H1 (cell line): ENCODE measurements around the gene SPSB1. TPM values are rescaled to one million over a fixed set of nuclear protein-coding genes. Genes with fewer than 3 reads are reported as not detected.

ENCODE experiments used
- CTCF ChIA-PET: fragments of 300-600 bp; sonication (Branson Sonifier 250); formaldehyde crosslinking; loops from one replicate; lab custom pipeline; 2021; ENCODE audit not compliant: partially characterized antibody; lab: Charles Lee
- POLR2A ChIA-PET: fragments of 300-600 bp; sonication (Branson Sonifier 250); formaldehyde crosslinking; loops from one replicate; lab custom pipeline; 2021; ENCODE audit warnings: inconsistent platforms; ENCODE audit not compliant: partially characterized antibody; lab: Charles Lee
- DNase-seq, 2 experiments: peaks; one replicate each; pipeline versions ENCODE4 v3.0.0 to v3.0.0-alpha.2; 2010 to 2022; ENCODE audit warnings: low spot score in 2 of 2, low read depth in 1 of 2, mixed read lengths in 1 of 2
- FAIRE-seq: peaks from 2 replicates; lab custom pipeline; 2011; peaks lifted over from hg19 to GRCh38; lab: Jason Lieb, UNC
- H2AFZ ChIP-seq: 2 replicates; pipeline ENCODE4 v1.8.1; 2012; ENCODE audit warnings: low read length, inconsistent platforms
- H2AK5ac ChIP-seq: 2 replicates; pipeline ENCODE4 v1.6.1; 2013; ENCODE audit warnings: low read depth, low read length
- H2BK120ac ChIP-seq: replicated peaks from 2 replicates; pipeline ENCODE3; 2013; ENCODE audit warnings: low read depth, low read length, inconsistent platforms
- H2BK12ac ChIP-seq: 2 replicates; pipeline ENCODE4 v1.6.1; 2013; ENCODE audit warnings: low read depth, low read length
- H2BK15ac ChIP-seq: 2 replicates; pipeline ENCODE4 v1.6.1; 2013; ENCODE audit warnings: low read length
- H2BK20ac ChIP-seq: 2 replicates; pipeline ENCODE4 v1.6.1; 2013; ENCODE audit warnings: low read length
- H2BK5ac ChIP-seq: 2 replicates; pipeline ENCODE4 v1.6.1; 2013; ENCODE audit warnings: low read depth, low read length
- H3K14ac ChIP-seq: 2 replicates; pipeline ENCODE4 v1.6.1; 2013; ENCODE audit warnings: inconsistent platforms; ENCODE audit not compliant: insufficient read length
- H3K18ac ChIP-seq: 2 replicates; pipeline ENCODE4 v1.6.1; 2013; ENCODE audit warnings: low read length; ENCODE audit errors: extremely low read depth
- H3K23ac ChIP-seq: 2 replicates; pipeline ENCODE4 v1.6.1; 2013; ENCODE audit warnings: inconsistent platforms; ENCODE audit not compliant: insufficient read length
- H3K23me2 ChIP-seq: 2 replicates; pipeline ENCODE4 v1.6.1; 2013; ENCODE audit warnings: low read depth, low read length
- H3K27ac ChIP-seq: 2 replicates; pipeline ENCODE4 v1.6.1; 2011; ENCODE audit warnings: low read depth, low read length, inconsistent platforms
- H3K27me3 ChIP-seq, 4 experiments: replicated peaks in 1 of 4; 1 replicate in 1 of 4; 2 replicates in 3 of 4; pipeline versions ENCODE4 v1.6.1 to v1.8.1; 2011 to 2013; ENCODE audit warnings: low read length in 3 of 4, mild to moderate bottlenecking in 3 of 4, inconsistent platforms in 2 of 4, mixed read lengths in 2 of 4, moderate library complexity in 1 of 4; ENCODE audit not compliant: control insufficient read depth in 3 of 4, insufficient read depth in 3 of 4; ENCODE audit errors: extremely low read depth in 1 of 4
- H3K36me3 ChIP-seq, 4 experiments: 2 replicates each; pipeline versions ENCODE4 v1.6.1 to v1.8.1; 2011 to 2013; ENCODE audit warnings: mild to moderate bottlenecking in 4 of 4, low read length in 3 of 4, moderate library complexity in 2 of 4, control low read depth in 1 of 4, inconsistent platforms in 1 of 4; ENCODE audit not compliant: insufficient read depth in 4 of 4, control insufficient read depth in 2 of 4
- H3K4ac ChIP-seq: replicated peaks from 2 replicates; pipeline ENCODE3; 2013; ENCODE audit warnings: low read length, low read depth, mixed read lengths, inconsistent platforms; ENCODE audit not compliant: insufficient read length
- H3K4me1 ChIP-seq, 4 experiments: replicated peaks in 1 of 4; 1 replicate in 1 of 4; 2 replicates in 3 of 4; pipeline versions ENCODE4 v1.6.1 to v1.8.1; 2011 to 2013; ENCODE audit warnings: low read length in 3 of 4, inconsistent platforms in 2 of 4, mixed read lengths in 1 of 4; ENCODE audit not compliant: insufficient read depth in 4 of 4, control insufficient read depth in 3 of 4
- H3K4me2 ChIP-seq, 2 experiments: 2 replicates each; pipeline versions ENCODE4 v1.6.1 to v1.8.1; 2011 to 2013; ENCODE audit warnings: low read depth in 2 of 2, low read length in 2 of 2, control low read depth in 1 of 2, inconsistent platforms in 1 of 2, mild to moderate bottlenecking in 1 of 2; ENCODE audit not compliant: insufficient read depth in 1 of 2
- H3K4me3 ChIP-seq, 4 experiments: fragments of 200-600, 300-600 bp in 1 of 4; sonication (generic), shearing (Covaris generic), sonication (Bioruptor Twin) in 1 of 4; 2 replicates each; pipeline versions ENCODE4 v1.5.1 to v1.8.1; 2011 to 2016; ENCODE audit warnings: low read length in 4 of 4, low read depth in 3 of 4, control low read depth in 2 of 4, inconsistent platforms in 2 of 4, mild to moderate bottlenecking in 2 of 4, mixed read lengths in 1 of 4, moderate library complexity in 1 of 4; ENCODE audit not compliant: insufficient read depth in 2 of 4; ENCODE audit errors: extremely low read depth in 1 of 4
- H3K56ac ChIP-seq: replicated peaks from 2 replicates; pipeline ENCODE3; 2013; ENCODE audit warnings: low read depth, mild to moderate bottlenecking, mixed read lengths, low read length, inconsistent platforms; ENCODE audit not compliant: insufficient read length
- H3K79me1 ChIP-seq: 2 replicates; pipeline ENCODE4 v1.6.1; 2013; ENCODE audit warnings: low read depth, low read length, control low read depth
- H3K79me2 ChIP-seq, 2 experiments: 2 replicates each; pipeline versions ENCODE4 v1.6.1 to v1.8.1; 2012 to 2013; ENCODE audit warnings: low read length in 2 of 2, mild to moderate bottlenecking in 2 of 2, inconsistent platforms in 1 of 2; ENCODE audit not compliant: insufficient read depth in 2 of 2, control insufficient read depth in 1 of 2
- H3K9ac ChIP-seq, 4 experiments: replicated peaks in 1 of 4; 1 replicate in 1 of 4; 2 replicates in 3 of 4; pipeline versions ENCODE4 v1.6.1 to v1.8.1; 2011 to 2013; ENCODE audit warnings: low read depth in 3 of 4, low read length in 3 of 4, control low read depth in 2 of 4, mild to moderate bottlenecking in 2 of 4, moderate library complexity in 2 of 4, inconsistent platforms in 1 of 4; ENCODE audit errors: extremely low read depth in 1 of 4
- H3K9me3 ChIP-seq, 2 experiments: 2 replicates each; pipeline versions ENCODE4 v1.6.1 to v1.8.1; 2012 to 2013; ENCODE audit warnings: mild to moderate bottlenecking in 2 of 2, moderate library complexity in 2 of 2, control low read depth in 1 of 2, inconsistent platforms in 1 of 2, low read depth in 1 of 2, low read length in 1 of 2, mixed read lengths in 1 of 2; ENCODE audit not compliant: insufficient read depth in 2 of 2
- H4K20me1 ChIP-seq, 2 experiments: replicated peaks in 1 of 2; 2 replicates each; pipeline versions ENCODE3 to v1.8.1; 2011 to 2013; ENCODE audit warnings: inconsistent platforms in 2 of 2, low read length in 2 of 2, mild to moderate bottlenecking in 1 of 2; ENCODE audit not compliant: insufficient read depth in 2 of 2, control insufficient read depth in 1 of 2
- H4K5ac ChIP-seq: 2 replicates; pipeline ENCODE4 v1.6.1; 2013; ENCODE audit warnings: low read length, low read depth, mixed read lengths, inconsistent platforms; ENCODE audit not compliant: insufficient read length
- H4K8ac ChIP-seq: 2 replicates; pipeline ENCODE4 v1.8.0; 2013; ENCODE audit warnings: mild to moderate bottlenecking, moderate library complexity, low read length, inconsistent platforms; ENCODE audit not compliant: insufficient read depth; ENCODE audit errors: extremely low read depth
- H4K91ac ChIP-seq: replicated peaks from 2 replicates; pipeline ENCODE3; 2013; ENCODE audit warnings: low read length, mixed read lengths, inconsistent platforms; ENCODE audit not compliant: insufficient read length
- BACH1 ChIP-seq: IDR thresholded peaks from 2 replicates; pipeline ENCODE4 v1.6.1; 2012; ENCODE audit warnings: low read length, improper control_type of control experiment
- EP300 ChIP-seq, 2 experiments: IDR thresholded peaks; 1 replicate in 1 of 2; 2 replicates in 1 of 2; pipeline ENCODE4 v1.6.1; 2011 to 2012; ENCODE audit warnings: low read depth in 2 of 2, low read length in 2 of 2, mild to moderate bottlenecking in 2 of 2, borderline replicate concordance in 1 of 2, inconsistent platforms in 1 of 2, moderate library complexity in 1 of 2
- HDAC2 ChIP-seq, 2 experiments: fragments of 300-600 bp in 1 of 2; sonication (generic) in 1 of 2; IDR thresholded peaks; 2 replicates each; pipeline ENCODE4 v1.6.1; 2011 to 2012; ENCODE audit warnings: low read depth in 2 of 2, low read length in 2 of 2, mild to moderate bottlenecking in 2 of 2, moderate library complexity in 2 of 2, borderline replicate concordance in 1 of 2, inconsistent platforms in 1 of 2
- JUN ChIP-seq: IDR thresholded peaks from 2 replicates; pipeline ENCODE4 v1.6.1; 2011; ENCODE audit warnings: low read depth, mild to moderate bottlenecking, improper control_type of control experiment, low read length
- MAX ChIP-seq: IDR thresholded peaks from 2 replicates; pipeline ENCODE4 v1.6.1; 2012; ENCODE audit warnings: inconsistent platforms
- NANOG ChIP-seq: IDR thresholded peaks from 2 replicates; pipeline ENCODE4 v1.6.1; 2011; ENCODE audit warnings: low read length, low read depth, mild to moderate bottlenecking, inconsistent platforms; ENCODE audit not compliant: insufficient read depth, poor library complexity, severe bottlenecking
- NRF1 ChIP-seq: IDR thresholded peaks from 2 replicates; pipeline ENCODE4 v1.6.1; 2011; ENCODE audit warnings: mild to moderate bottlenecking, low read depth, low read length, improper control_type of control experiment
- POLR2A ChIP-seq, 2 experiments: IDR thresholded peaks; 1 replicate in 1 of 2; 2 replicates in 1 of 2; pipeline ENCODE4 v1.6.1; 2011; ENCODE audit warnings: low read depth in 2 of 2, low read length in 2 of 2, mild to moderate bottlenecking in 2 of 2; ENCODE audit errors: control extremely low read depth in 1 of 2
- RAD21 ChIP-seq, 2 experiments: IDR thresholded peaks in 1 of 2; conservative IDR thresholded peaks in 1 of 2; 2 replicates each; pipeline ENCODE4 v1.6.1; 2011; ENCODE audit warnings: low read depth in 2 of 2, low read length in 2 of 2, improper control_type of control experiment in 1 of 2, inconsistent platforms in 1 of 2, mild to moderate bottlenecking in 1 of 2, moderate library complexity in 1 of 2
- SIX5 ChIP-seq: IDR thresholded peaks from 2 replicates; pipeline ENCODE4 v1.6.1; 2011; ENCODE audit warnings: mild to moderate bottlenecking, low read depth, low read length
- SP4 ChIP-seq: IDR thresholded peaks from 2 replicates; pipeline ENCODE4 v1.6.1; 2012; ENCODE audit warnings: low read length, inconsistent platforms
- TAF1 ChIP-seq: IDR thresholded peaks from 2 replicates; pipeline ENCODE4 v1.6.1; 2011; ENCODE audit warnings: mild to moderate bottlenecking, low read depth, low read length
- TBP ChIP-seq: IDR thresholded peaks from 2 replicates; pipeline ENCODE4 v1.6.1; 2011; ENCODE audit warnings: low read depth, low read length, improper control_type of control experiment
- TCF12 ChIP-seq: IDR thresholded peaks from 2 replicates; pipeline ENCODE4 v1.6.1; 2011; ENCODE audit warnings: low read depth, mild to moderate bottlenecking, low read length
- YY1 ChIP-seq: IDR thresholded peaks from 2 replicates; pipeline ENCODE4 v1.6.1; 2011; ENCODE audit warnings: low read depth, mild to moderate bottlenecking, low read length
- WGBS, 2 experiments: shearing (Covaris generic) in 1 of 2; methylation state at CpG; one replicate each; pipeline versions ENCODE4 v1.1.6 to v1.1.7; 2013 to 2015; ENCODE audit warnings: low lambda C conversion rate in 2 of 2, mixed read lengths in 2 of 2, inconsistent platforms in 1 of 2, low coverage in 1 of 2, missing lambda C conversion rate in 1 of 2; ENCODE audit not compliant: insufficient replicate concordance in 2 of 2, insufficient coverage in 1 of 2, insufficient read length in 1 of 2; ENCODE audit errors: extremely low coverage in 1 of 2, missing lambda C conversion rate in 1 of 2; 5-methylcytosine and 5-hydroxymethylcytosine counted together
- polyA plus RNA-seq, 7 experiments: library from polyadenylated mRNA; depleted of rRNA in 3 of 7; stranded (reverse) in 5 of 7; unstranded in 2 of 7; fragments of >200 nt in 5 of 7; fragments of 200-250 nt in 2 of 7; gene quantifications; 1 replicate in 5 of 7; 2 replicates in 1 of 7; 4 replicates in 1 of 7; pipeline versions ENCODE4 v1.2.1 to v1.2.3, GENCODE V29; 2011 to 2013; ENCODE audit warnings: missing spikeins in 2 of 7, mixed read lengths in 2 of 7
- total RNA-seq: library from RNA; stranded (reverse); fragmentation: NEBNext Ultra II Directional; extraction: Animal tissue kit (Norgen Biotek cat#: 25700); gene quantifications from 2 replicates; pipeline ENCODE4 v1.2.1, GENCODE V29; 2021

The SPSB1 gene
- total and polyA plus RNA-seq, 2 of the 8 experiments (the other 6 are each of a cell fraction or from before 2014, with no cell fraction given), result 5.3 to 6.4 TPM

GRCh38 chr1:9269721-9270120, 23.0 kb upstream of the SPSB1 start:
- Histone ChIP-seq H3K4me2 (no peak overlapping the region), H3K27me3 (no peaks in the 10 kb centered on the region; a peak in 1 of 7 replicates), H3K18ac (no peak overlapping the region), H3K4me3 (no peak overlapping the region), H4K91ac (no peak overlapping the region), H2BK5ac (no peak overlapping the region), H3K79me1 (no peaks in the 10 kb centered on the region), H2AFZ (no peak overlapping the region), H3K9ac (no peak overlapping the region), H4K8ac (no peak overlapping the region), H2BK20ac (no peak overlapping the region), H2BK12ac (no peak overlapping the region), H3K23ac (no peak overlapping the region), H3K4me1 (peaks cover 0 to 4% (median 1%) of the 10 kb centered on the region in 4 experiments; a peak in 5 of 7 replicates), H2BK120ac (no peak overlapping the region), H3K27ac (no peak overlapping the region), H3K36me3 (no peaks in the 10 kb centered on the region), H2BK15ac (no peak overlapping the region), H3K79me2 (no peaks in the 10 kb centered on the region), H3K14ac (no peak overlapping the region), H2AK5ac (no peak overlapping the region), H3K23me2 (no peaks in the 10 kb centered on the region), H4K20me1 (no peaks in the 10 kb centered on the region), H3K9me3 (no peaks in the 10 kb centered on the region), H3K4ac (no peak overlapping the region), H3K56ac (no peak overlapping the region), H4K5ac (no peak overlapping the region)
- WGBS, 2 experiments, result 87% methylated on average over 12 of the region's 12 CpGs; no CpG with 5 or more reads in 1 of the 2 experiments
- no peak for FAIRE-seq
- ChIA-PET CTCF (interaction anchor here (0.7 to 13.7 kb wide), 16 partner anchors 11 to 304 kb away, joined by 3 to 118 read pairs (median 4); no protein-coding TSS in a partner anchor), POLR2A (interaction anchor here (1.0 kb wide), 1 partner anchor 20 kb away, joined by 3 read pairs; no protein-coding TSS in a partner anchor)
- no peak for DNase-seq
- no peak for TF ChIP-seq SIX5
- no peak for TF ChIP-seq RAD21 (IDR thresholded peaks at IDR 0.05 in 1 of 2, conservative IDR thresholded peaks at IDR 0.05 in 1 of 2; ENCODE audit: low read depth in 2 of 2, low read length in 2 of 2)
- TF ChIP-seq TCF12, result no peak
- TF ChIP-seq NRF1, result no peak
- TF ChIP-seq BACH1, result no peak
- no peak for TF ChIP-seq POLR2A (IDR thresholded peaks at IDR 0.05; ENCODE audit: control extremely low read depth in 1 of 2, low read depth in 2 of 2, low read length in 2 of 2)
- no peak for TF ChIP-seq YY1
- no peak for TF ChIP-seq TAF1
- no peak for TF ChIP-seq SP4
- TF ChIP-seq EP300 (IDR thresholded peaks at IDR 0.05; ENCODE audit: borderline replicate concordance in 1 of 2, low read depth in 2 of 2, low read length in 2 of 2), result no peak
- no peak for TF ChIP-seq MAX
- no peak for TF ChIP-seq NANOG
- no peak for TF ChIP-seq JUN
- TF ChIP-seq HDAC2 (IDR thresholded peaks at IDR 0.05; ENCODE audit: borderline replicate concordance in 1 of 2, low read depth in 2 of 2, low read length in 2 of 2), result no peak
- TF ChIP-seq TBP, result no peak
